GM21526 (cell line): ENCODE results near the gene COG5.
"Not testable (repeated sequence)": the region's sequence is repeated elsewhere in the genome, so short reads cannot be mapped to it uniquely, and the experiment has no call there.

Source experiments
- ATAC-seq: cut with Tn5 transposase; IDR thresholded peaks from one replicate; pipeline ENCODE4 v1.9.1; 2021; ENCODE audit warnings: moderate library complexity; ENCODE audit not compliant: unreplicated experiment, low FRiP score

COG5 gene

DNA sequence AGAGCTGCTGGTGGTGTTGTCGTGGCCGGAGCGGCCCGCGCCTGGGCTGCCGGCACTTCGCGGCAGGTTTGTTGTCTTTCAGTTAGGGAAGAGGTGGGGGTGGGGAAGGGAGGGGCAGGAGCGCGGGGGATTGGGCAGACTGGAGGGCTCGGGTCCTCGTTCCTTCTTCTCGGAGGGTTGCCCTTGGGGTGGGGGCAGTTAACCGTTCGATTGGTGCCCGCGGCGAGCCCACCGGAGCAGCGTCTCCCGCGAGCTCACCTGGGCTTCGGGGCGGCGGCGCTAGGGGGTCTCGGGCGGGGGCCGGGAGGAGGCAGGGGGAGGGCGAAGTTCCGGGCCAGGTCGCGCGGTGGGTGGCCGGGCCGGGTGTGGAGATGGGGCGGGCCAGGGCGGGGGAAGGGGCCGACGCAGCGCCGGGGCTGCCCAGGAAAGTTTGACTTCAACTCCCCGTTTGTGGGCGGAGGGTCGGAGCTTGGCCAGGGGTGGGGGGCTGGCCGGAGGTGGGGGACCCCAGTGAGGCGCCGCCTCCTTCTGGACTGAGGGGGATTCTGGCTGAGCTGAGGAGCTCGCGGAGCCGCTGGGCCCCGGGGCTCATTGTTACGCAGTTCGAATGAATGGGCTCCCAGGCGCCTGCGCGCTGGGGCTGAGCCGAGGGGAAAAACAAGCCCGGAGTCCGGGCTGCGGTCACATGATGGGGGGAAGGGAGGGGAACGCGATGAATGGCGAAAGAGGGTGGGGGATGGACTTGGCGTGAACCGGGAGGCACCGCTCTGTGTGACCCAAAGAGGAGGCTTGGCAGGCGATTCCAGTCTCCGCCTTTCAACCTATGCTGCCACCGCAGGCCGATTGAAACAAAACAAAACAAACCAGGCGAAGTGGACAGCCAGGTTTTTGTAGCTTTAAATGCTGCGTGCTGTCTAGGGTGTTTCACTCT, 394.3 kb downstream of the COG5 start:
- ATAC-seq = peak; percentile 24

GRCh38 chr7:107168233-107169119, 395.2 kb downstream of the COG5 start, which contains the start of gene HBP1:
Gene HBP1 (plus strand): TSS chr7:107169003. CDS start chr7:107179894, 10,891 bp downstream.
- ATAC-seq = peak; percentile 91

DNA sequence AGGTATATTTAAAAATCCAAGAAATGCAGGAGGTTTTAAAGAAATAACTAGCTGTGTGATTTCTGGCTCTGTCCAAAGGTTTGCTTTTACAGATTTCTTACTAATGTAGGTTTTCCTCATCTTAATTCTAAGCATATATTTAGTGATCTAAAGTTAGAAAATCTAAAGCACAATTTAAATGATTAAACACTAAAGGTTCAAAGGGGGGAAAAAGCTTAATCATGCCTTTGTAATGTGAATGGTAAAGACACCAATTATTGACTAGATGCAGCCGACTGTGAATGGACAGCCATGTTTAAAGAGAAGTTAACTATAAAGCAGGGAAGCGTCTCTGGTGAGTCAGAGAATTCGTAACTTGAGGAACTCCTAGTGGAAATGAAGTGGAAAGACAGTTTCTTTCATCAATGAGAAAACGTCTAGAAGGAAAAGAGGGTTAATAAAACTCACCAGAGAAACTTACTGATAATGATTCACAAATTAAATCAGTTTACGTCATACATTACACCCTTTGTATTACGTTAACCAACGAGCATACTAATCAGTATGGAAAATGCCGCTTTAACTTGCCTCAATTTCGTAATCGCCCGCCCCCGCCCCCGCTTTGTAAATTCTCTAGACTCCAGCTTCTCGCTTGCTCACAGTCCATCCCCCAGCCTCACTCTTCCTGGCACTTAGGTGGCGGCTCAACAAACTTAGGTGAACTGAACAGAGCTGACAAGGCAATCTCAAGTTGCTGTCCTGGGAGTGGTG, 396.1 kb downstream of the COG5 start:
- no peak for ATAC-seq

DNA sequence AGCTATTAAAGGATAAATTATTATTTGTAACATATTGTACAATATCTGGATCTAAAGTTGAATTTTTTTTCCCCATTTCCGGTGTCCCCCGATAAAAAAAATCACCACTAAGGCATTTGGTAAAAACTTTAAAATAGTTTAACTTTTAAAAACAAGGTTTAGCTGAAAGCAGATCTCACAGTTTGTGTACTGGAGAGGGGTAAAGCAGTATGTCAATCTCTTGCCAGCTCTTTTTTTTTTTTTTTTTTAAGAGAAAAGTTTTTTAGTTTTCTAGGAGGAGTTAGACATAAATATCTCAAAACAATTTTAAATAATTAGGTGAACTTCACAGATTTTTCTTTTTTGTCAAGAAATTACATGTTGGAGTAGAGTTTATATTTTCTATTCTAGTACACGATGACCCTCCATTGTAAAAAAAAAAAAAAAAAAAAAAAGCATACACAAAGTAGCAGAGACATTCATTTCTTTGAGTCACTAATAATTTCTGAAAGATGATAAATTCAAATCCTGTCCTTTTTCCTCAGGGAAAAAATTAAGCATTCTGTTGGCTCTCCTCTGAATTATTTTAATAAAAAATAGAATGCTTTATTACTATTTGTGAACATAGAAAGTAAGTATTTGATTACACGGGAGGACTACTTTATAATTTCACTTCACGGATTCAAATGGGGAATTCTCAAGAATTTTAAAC, 396.8 kb downstream of the COG5 start:
- ATAC-seq = no peak

DNA sequence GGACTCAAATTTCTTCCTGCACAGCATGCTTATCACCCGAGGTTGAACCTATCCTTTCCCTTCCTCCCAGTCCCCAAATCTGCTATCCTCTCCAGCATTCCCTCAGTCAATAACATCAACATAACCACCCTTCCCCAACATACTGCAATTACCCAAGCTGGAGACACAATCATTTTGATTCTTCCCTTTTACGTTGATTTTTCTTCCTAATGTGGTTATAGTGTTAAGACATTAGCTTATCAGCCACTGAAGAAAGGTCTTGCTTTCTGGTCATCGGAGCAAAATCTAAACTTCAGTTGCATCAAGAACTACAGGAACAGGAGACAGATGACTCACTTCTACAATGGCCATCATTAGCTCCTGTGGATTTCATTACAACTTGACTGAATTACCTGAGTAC, 398.4 kb downstream of the COG5 start:
- no peak for ATAC-seq

- no peak for ATAC-seq
These were observed 399.6 kb downstream of the COG5 start for GRCh38 chr7:107164092-107164491.

DNA sequence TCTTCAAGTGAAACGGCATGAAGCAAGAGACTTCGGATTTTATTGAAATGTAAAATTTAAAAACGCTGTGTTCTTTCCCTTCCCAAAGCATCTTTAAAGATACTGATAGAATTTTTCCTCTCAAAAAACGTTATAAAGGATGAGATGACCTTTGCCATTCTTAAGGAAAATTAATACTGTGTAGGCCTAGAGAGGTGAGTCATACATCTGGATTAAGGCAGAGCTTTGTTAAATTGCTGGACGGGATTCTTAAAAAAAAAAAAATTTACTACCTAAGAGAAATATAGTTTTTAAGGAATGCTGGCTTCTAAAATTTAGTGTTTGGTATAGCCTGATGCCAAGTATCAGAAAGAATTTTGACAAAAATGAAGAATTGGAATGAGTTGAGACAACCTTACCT, 401.2 kb downstream of the COG5 start:
- no peak for ATAC-seq

- no peak for ATAC-seq
These were observed 402.3 kb downstream of the COG5 start for GRCh38 chr7:107161415-107161814.

- no peak for ATAC-seq
These were observed 403.3 kb downstream of the COG5 start for GRCh38 chr7:107160389-107160788.

DNA sequence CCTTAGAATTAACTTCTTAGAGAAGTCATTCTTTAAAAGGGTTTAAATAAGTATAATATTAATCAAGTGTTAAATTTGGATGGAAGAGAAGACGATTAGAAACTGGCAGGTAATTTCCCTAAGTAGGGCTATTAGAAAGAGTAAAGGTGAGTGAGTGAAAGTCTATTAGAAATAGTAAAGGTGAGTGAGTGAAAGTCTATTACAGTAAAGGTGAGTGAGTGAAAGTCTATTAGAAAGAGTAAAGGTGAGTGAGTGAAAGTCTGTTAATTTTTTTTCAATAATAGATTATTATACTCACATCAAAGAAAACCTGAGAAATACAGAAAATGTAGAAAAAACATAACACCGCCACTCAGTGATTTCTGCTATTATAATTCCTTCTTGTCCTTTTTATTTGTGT, 405.7 kb downstream of the COG5 start:
- ATAC-seq = no peak

DNA sequence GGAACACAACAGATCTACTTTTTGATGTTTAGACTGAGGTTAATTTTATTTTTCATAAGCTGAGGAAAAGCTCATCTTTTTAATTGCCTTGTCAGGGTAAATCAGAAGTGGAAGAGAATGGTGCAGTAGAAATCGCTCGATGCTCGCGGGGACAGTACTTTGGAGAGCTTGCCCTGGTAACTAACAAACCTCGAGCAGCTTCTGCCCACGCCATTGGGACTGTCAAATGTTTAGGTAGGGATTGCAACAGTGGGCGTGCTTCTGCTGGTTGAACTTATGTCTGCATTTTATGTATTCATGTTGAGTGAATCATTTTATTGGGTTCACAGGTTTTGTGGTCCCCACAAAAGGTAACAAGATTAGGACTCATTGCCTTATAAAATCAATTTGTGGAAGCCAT, 406.6 kb downstream of the COG5 start:
- ATAC-seq = no peak

DNA sequence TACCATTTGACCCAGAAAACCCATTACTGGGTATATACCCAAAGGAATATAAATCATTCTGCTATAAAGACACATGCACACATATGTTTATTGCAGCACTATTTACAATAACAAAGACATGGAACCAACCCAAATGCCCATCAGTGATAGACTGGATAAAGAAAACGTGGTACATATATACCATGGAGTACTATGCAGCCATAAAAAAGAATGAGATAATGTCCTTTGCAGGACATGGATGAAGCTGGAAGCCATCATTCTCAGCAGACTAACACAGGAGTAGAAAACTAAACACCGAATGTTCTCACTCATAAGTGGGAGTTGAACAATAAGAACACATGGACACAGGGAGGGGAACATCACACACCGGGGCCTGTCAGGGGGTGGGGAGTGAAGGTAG, 408.0 kb downstream of the COG5 start:
- not testable (repeated sequence) for ATAC-seq

DNA sequence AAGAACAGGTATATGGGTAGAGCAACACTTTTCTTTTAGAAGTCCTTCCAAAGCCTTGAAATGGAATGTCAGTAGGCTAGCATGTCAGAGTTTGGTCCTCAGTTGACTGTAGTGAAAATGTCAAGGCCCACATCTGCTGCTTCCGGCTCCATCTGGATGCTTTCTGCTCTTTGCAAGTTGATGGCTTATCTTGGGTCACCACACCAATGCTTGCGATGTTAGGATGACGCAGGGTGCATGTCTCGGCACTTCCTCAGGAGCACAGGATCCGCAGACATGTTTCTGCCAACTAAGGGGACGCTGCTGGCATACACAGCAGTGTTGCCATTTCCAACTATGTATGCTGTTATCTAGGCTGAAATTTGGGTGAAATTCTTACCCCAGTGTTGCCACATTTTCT, 408.9 kb downstream of the COG5 start:
- ATAC-seq = no peak

- no peak for ATAC-seq
These were observed 411.7 kb downstream of the COG5 start for GRCh38 chr7:107152011-107152410.
